Inflammatory macrophage treated with lipopolysaccharide for 4 hours (primary cell): Measurements from ENCODE around the gene FERMT3.

Experiments used
- DNase-seq: peaks from one replicate; pipeline ENCODE4 v3.0.0-alpha.2; 2020

FERMT3 gene

GRCh38 chr11:64267207-64267945 lies 60.9 kb downstream of the FERMT3 start:
- DNase-seq, result no peak

- DNase-seq, result peak; percentile 45
Observed at GRCh38 chr11:64268025-64268892, 61.7 kb downstream of the FERMT3 start.

- DNase-seq, result peak; percentile 55
Observed at GRCh38 chr11:64268893-64269539, 62.5 kb downstream of the FERMT3 start.

GRCh38 chr11:64269540-64270220 lies 63.2 kb downstream of the FERMT3 start:
- peak; percentile 100 for DNase-seq
